HepG2 (cell line): Measurements from ENCODE around the gene SCNM1. TPM values are rescaled to one million over a fixed set of nuclear protein-coding genes. Genes with fewer than 3 reads are reported as not detected.

Source experiments
- AGO2 ChIP-seq: fragments of 200-400 bp; formaldehyde crosslinking; optimal IDR thresholded peaks from 2 replicates; pipeline ENCODE3; 2017; ENCODE audit warnings: mild to moderate bottlenecking, low read depth, low read length, moderate library complexity
- ARID5B ChIP-seq: IDR thresholded peaks from 2 replicates; pipeline ENCODE4 v1.4.0; 2020; ENCODE audit warnings: mild to moderate bottlenecking, missing genetic modification reagents
- BRF2 ChIP-seq: sonication (generic); formaldehyde crosslinking; IDR thresholded peaks from 2 replicates; pipeline ENCODE4 v1.8.1; 2022; ENCODE audit warnings: mild to moderate bottlenecking, missing genetic modification reagents
- CENPT ChIP-seq: sonication (generic); formaldehyde crosslinking; IDR thresholded peaks from 2 replicates; pipeline ENCODE4 v1.8.0; 2022; ENCODE audit warnings: low read depth, mild to moderate bottlenecking, moderate library complexity, missing genetic modification reagents
- GATAD2A ChIP-seq: IDR thresholded peaks from 2 replicates; pipeline ENCODE4 v1.6.1; 2016
- HNRNPUL1 ChIP-seq: fragments of 200-400 bp; formaldehyde crosslinking; IDR thresholded peaks from 2 replicates; pipeline ENCODE4 v1.6.1; 2017; ENCODE audit warnings: low read depth, mild to moderate bottlenecking, low read length, moderate library complexity
- KDM1A ChIP-seq: IDR thresholded peaks from 2 replicates; pipeline ENCODE4 v1.6.1; 2016; ENCODE audit warnings: missing compliant biosample characterization
- NFKB2 ChIP-seq: sonication (generic); formaldehyde crosslinking; IDR thresholded peaks from 2 replicates; pipeline ENCODE4 v1.4.0; 2020; ENCODE audit warnings: missing genetic modification reagents, borderline replicate concordance
- NKX3-1 ChIP-seq: sonication (generic); formaldehyde crosslinking; IDR thresholded peaks from 2 replicates; pipeline ENCODE4 v1.5.0; 2020; ENCODE audit warnings: missing genetic modification reagents
- PCBP2 ChIP-seq: fragments of 200-400 bp; formaldehyde crosslinking; optimal IDR thresholded peaks from 2 replicates; pipeline ENCODE3; 2018; ENCODE audit warnings: low read length, low read depth; ENCODE audit not compliant: poor library complexity, severe bottlenecking
- PRDM4 ChIP-seq: sonication (generic); formaldehyde crosslinking; IDR thresholded peaks from 2 replicates; pipeline ENCODE4 v1.9.0; 2021; ENCODE audit warnings: missing genetic modification reagents, borderline replicate concordance
- TFE3 ChIP-seq: IDR thresholded peaks from 2 replicates; pipeline ENCODE4 v1.6.1; 2016
- YEATS4 ChIP-seq: sonication (generic); formaldehyde crosslinking; IDR thresholded peaks from 2 replicates; pipeline ENCODE4 v1.4.0; 2020; ENCODE audit warnings: missing genetic modification reagents, borderline replicate concordance
- ZBTB10 ChIP-seq: sonication (generic); formaldehyde crosslinking; IDR thresholded peaks from 2 replicates; pipeline ENCODE4 v1.4.0; 2020; ENCODE audit warnings: missing genetic modification reagents, borderline replicate concordance
- ZBTB25 ChIP-seq: IDR thresholded peaks from 2 replicates; pipeline ENCODE4 v1.6.1; 2018; ENCODE audit warnings: missing genetic modification reagents
- polyA plus RNA-seq, 8 experiments: library from polyadenylated mRNA; depleted of rRNA in 3 of 8; stranded (reverse) in 7 of 8; unstranded in 1 of 8; fragments of >200 nt; fragmentation: Illumina TruSeq in 4 of 8; extraction: Trizol in 4 of 8; gene quantifications; 2 replicates each; pipeline versions ENCODE4 v1.2.1 to v1.2.3, GENCODE V29; 2011 to 2016; ENCODE audit warnings: low read depth in 4 of 8, missing spikeins in 1 of 8, mixed read lengths in 1 of 8; ENCODE audit not compliant: insufficient read depth in 1 of 8
- total RNA-seq, 5 experiments: library from RNA; depleted of rRNA; stranded (reverse); fragments of >200 nt; fragmentation: Illumina TruSeq; extraction: Trizol; gene quantifications; 2 replicates each; pipeline ENCODE4 v1.2.3, GENCODE V29; 2016; ENCODE audit warnings: low read depth in 1 of 5

SCNM1 gene
- total and polyA plus RNA-seq, 2 of the 13 experiments (the other 11 are each of a cell fraction or from before 2014, with no cell fraction given), result 16.3 to 31.5 TPM

- no peak for TF ChIP-seq PRDM4 (CRISPR knock-in tag)
- TF ChIP-seq NFKB2, result no peak
- TF ChIP-seq KDM1A (CRISPR knock-in tag), result no peak
- no peak for TF ChIP-seq YEATS4 (CRISPR knock-in tag)
- TF ChIP-seq AGO2, result no peak
- TF ChIP-seq PCBP2, result no peak
- no peak for TF ChIP-seq NKX3-1
- peak; percentile 52; the same call in 1 of the 2 replicates for TF ChIP-seq ARID5B
- TF ChIP-seq BRF2 (CRISPR knock-in tag), result no peak
- no peak for TF ChIP-seq TFE3
- 0 out of 2 replicates have a peak, but pooled peaks have one; percentile 32 for TF ChIP-seq ZBTB25
- no peak; the same call in 1 of the 2 replicates for TF ChIP-seq HNRNPUL1
- TF ChIP-seq ZBTB10, result no peak
- no peak for TF ChIP-seq CENPT (CRISPR knock-in tag)
- no peak for TF ChIP-seq GATAD2A
Observed at GRCh38 chr1:151146412-151147131, 19.4 kb upstream of the SCNM1 start, which contains the start of gene SEMA6C (continued).
